ENCODE data around the gene TPK1.

The TPK1 gene

GRCh38 chr7:144775749-144776148 lies 60.1 kb downstream of the TPK1 start:
- Histone ChIP-seq H3K4me3 (ENCODE audit: low read depth, low read length) (no peak overlapping the region), H3K27ac (no peak overlapping the region), H3K27me3 (ENCODE audit: insufficient read depth, low read depth, severe bottlenecking) (no peaks in the 10 kb centered on the region), H3K9me3 (ENCODE audit: severe bottlenecking) (no peaks in the 10 kb centered on the region), H3K36me3 (no peaks in the 10 kb centered on the region)
- no peak for DNase-seq
- TF ChIP-seq CTCF (IDR thresholded peaks at IDR 0.05; ENCODE audit: low read depth, low read length), result no peak

GRCh38 chr7:144771927-144772326 lies 63.9 kb downstream of the TPK1 start:
- no peak for TF ChIP-seq CTCF (IDR thresholded peaks at IDR 0.05; ENCODE audit: low read depth, low read length)
- no peaks in the 10 kb centered on the region for H3K36me3 ChIP-seq
- H3K27ac ChIP-seq, result peak overlapping the region; percentile 76
- no peaks in the 10 kb centered on the region for H3K9me3 ChIP-seq (ENCODE audit: severe bottlenecking)
- H3K4me3 ChIP-seq (ENCODE audit: low read depth, low read length), result no peak overlapping the region
- no peak for DNase-seq
- no peaks in the 10 kb centered on the region for H3K27me3 ChIP-seq (ENCODE audit: insufficient read depth, low read depth, severe bottlenecking)

GRCh38 chr7:144771174-144771573 lies 64.7 kb downstream of the TPK1 start:
- no peak for TF ChIP-seq CTCF (IDR thresholded peaks at IDR 0.05; ENCODE audit: low read depth, low read length)
- Histone ChIP-seq H3K27me3 (ENCODE audit: insufficient read depth, low read depth, severe bottlenecking) (no peaks in the 10 kb centered on the region), H3K27ac (peak overlapping the region; percentile 76), H3K36me3 (no peaks in the 10 kb centered on the region), H3K9me3 (ENCODE audit: severe bottlenecking) (no peaks in the 10 kb centered on the region), H3K4me3 (ENCODE audit: low read depth, low read length) (peak overlapping the region; percentile 15)
- DNase-seq, result no peak

- peak overlapping the region; percentile 76 for H3K27ac ChIP-seq
- H3K36me3 ChIP-seq, result no peaks in the 10 kb centered on the region
- TF ChIP-seq CTCF (IDR thresholded peaks at IDR 0.05; ENCODE audit: low read depth, low read length), result no peak
- no peak overlapping the region for H3K4me3 ChIP-seq (ENCODE audit: low read depth, low read length)
- peak; percentile 39 for DNase-seq
- H3K27me3 ChIP-seq (ENCODE audit: insufficient read depth, low read depth, severe bottlenecking), result no peaks in the 10 kb centered on the region
- H3K9me3 ChIP-seq (ENCODE audit: severe bottlenecking), result no peaks in the 10 kb centered on the region
These were observed 66.5 kb downstream of the TPK1 start for GRCh38 chr7:144769352-144769751.

GRCh38 chr7:144768633-144769032 lies 67.2 kb downstream of the TPK1 start:
- no peaks in the 10 kb centered on the region for H3K27me3 ChIP-seq (ENCODE audit: insufficient read depth, low read depth, severe bottlenecking)
- no peak for DNase-seq
- no peaks in the 10 kb centered on the region for H3K36me3 ChIP-seq
- H3K27ac ChIP-seq, result peak overlapping the region; percentile 76
- H3K9me3 ChIP-seq (ENCODE audit: severe bottlenecking), result no peaks in the 10 kb centered on the region
- H3K4me3 ChIP-seq (ENCODE audit: low read depth, low read length), result no peak overlapping the region
- TF ChIP-seq CTCF (IDR thresholded peaks at IDR 0.05; ENCODE audit: low read depth, low read length), result no peak

GRCh38 chr7:144763291-144763690 lies 72.6 kb downstream of the TPK1 start:
- H3K27me3 ChIP-seq (ENCODE audit: insufficient read depth, low read depth, severe bottlenecking), result no peaks in the 10 kb centered on the region
- H3K27ac ChIP-seq, result no peak overlapping the region
- no peak for TF ChIP-seq CTCF (IDR thresholded peaks at IDR 0.05; ENCODE audit: low read depth, low read length)
- no peak for DNase-seq
- H3K36me3 ChIP-seq, result no peaks in the 10 kb centered on the region
- no peak overlapping the region for H3K4me3 ChIP-seq (ENCODE audit: low read depth, low read length)
- H3K9me3 ChIP-seq (ENCODE audit: severe bottlenecking), result no peaks in the 10 kb centered on the region

All from WERI-Rb-1 (cell line).